22Rv1 (cell line): Measurements from ENCODE around the gene CXCR1.

ENCODE experiments used
- ZFX ChIP-seq: fragments of 450-650 bp; IDR thresholded peaks from 2 replicates; pipeline ENCODE4 v1.6.1; 2017; ENCODE audit warnings: antibody characterized with exemption, borderline replicate concordance
- TF ChIP-seq, protein P1 (sequence below): fragments of 450-650 bp; IDR thresholded peaks from 2 replicates; pipeline ENCODE4 v1.5.1; 2017; ENCODE audit warnings: mild to moderate bottlenecking

DNA sequence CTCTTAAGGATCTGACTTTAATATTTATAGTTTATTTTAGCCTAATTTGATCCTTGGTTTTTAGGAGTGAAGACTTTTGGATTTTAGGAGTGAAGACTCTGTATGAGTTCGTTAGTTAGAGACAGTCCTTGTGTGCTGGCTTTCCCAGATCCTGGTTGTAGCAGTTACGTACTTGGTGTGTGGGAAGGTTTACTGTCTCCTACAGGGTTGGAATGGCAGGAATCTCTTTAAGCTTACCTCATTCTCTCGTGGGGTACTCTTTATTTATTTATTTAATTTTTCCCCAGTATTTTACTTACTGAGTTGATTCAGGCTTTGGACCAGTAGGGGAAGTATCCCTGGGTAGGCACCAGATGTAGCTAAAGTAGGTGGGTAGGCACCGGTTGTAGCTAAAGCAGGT is 42.8 kb downstream of the CXCR1 start:
- TF ChIP-seq, protein P1, sequence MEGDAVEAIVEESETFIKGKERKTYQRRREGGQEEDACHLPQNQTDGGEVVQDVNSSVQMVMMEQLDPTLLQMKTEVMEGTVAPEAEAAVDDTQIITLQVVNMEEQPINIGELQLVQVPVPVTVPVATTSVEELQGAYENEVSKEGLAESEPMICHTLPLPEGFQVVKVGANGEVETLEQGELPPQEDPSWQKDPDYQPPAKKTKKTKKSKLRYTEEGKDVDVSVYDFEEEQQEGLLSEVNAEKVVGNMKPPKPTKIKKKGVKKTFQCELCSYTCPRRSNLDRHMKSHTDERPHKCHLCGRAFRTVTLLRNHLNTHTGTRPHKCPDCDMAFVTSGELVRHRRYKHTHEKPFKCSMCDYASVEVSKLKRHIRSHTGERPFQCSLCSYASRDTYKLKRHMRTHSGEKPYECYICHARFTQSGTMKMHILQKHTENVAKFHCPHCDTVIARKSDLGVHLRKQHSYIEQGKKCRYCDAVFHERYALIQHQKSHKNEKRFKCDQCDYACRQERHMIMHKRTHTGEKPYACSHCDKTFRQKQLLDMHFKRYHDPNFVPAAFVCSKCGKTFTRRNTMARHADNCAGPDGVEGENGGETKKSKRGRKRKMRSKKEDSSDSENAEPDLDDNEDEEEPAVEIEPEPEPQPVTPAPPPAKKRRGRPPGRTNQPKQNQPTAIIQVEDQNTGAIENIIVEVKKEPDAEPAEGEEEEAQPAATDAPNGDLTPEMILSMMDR: no peak
- no peak for TF ChIP-seq ZFX
